HG02884 (cell line): Measurements from ENCODE around the gene OTUD4.
A peak's percentile ranks its signal among the peaks of the same experiment; 100 is the strongest.

ENCODE experiments used
- ATAC-seq: cut with Tn5 transposase; IDR thresholded peaks from one replicate; pipeline ENCODE4 v1.9.1; 2021; ENCODE audit warnings: mild to moderate bottlenecking, moderate library complexity; ENCODE audit not compliant: unreplicated experiment

OTUD4 gene

DNA sequence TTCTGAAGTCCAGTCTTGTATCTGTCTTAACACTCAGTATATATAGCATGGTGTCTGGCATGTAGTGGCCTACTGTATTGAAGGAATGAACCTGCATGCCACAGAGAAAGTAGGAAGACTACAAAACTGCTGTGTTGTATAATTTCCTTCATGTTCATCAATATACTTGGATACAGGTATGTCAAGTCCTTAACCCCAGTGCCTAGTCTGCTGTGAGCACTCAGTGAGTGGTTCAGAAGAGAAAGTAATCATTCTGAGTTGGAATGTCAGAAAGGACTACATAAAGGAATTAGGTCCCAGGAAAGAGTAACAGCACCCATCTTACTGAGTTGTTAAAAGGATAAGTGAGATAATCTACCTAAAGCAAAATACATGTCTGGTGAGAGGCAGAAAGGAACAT, 50.3 kb downstream of the OTUD4 start:
- ATAC-seq = no peak

- ATAC-seq = no peak
These were observed 55.0 kb downstream of the OTUD4 start for GRCh38 chr4:145125396-145125795.

DNA sequence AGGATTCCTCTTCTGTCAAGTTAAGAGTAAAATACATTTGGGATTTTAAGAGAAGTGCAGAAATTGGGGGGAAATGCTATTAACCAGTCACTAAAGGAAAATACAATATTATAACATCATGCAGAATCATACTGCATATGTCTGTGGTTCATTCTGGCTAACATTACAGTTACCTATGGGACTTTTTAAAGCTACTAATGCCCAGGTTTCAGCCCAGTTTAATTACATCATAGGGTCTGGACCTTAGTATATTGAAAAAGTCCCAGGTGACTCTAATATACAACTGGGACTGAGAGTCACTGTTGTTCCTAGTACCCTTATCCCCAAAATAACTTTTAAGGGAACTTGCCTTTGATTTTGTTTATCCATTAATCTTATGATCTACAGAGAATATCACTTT, 72.3 kb downstream of the OTUD4 start:
- no peak for ATAC-seq

- ATAC-seq = no peak
These were observed 73.3 kb downstream of the OTUD4 start for GRCh38 chr4:145107126-145107525.

DNA sequence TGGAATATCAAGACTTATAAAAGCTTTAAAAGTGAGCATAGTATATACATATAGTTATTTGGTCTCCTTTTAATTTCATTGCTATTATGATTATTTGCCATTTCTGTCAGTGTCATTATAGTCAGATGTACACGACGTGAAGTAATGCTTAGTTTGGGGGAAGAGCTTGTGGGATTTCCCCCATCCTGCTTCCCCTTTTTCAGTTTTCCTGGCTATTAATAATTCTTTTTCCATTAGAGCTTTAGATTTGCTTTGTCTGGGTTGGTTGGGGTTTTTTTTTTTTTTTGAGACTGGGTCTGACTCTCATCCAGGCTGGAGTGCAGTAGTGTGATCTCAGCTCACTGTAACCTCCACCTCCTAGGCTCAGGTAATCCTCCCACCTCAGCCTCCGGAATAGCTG, 76.9 kb downstream of the OTUD4 start:
- ATAC-seq = no peak

DNA sequence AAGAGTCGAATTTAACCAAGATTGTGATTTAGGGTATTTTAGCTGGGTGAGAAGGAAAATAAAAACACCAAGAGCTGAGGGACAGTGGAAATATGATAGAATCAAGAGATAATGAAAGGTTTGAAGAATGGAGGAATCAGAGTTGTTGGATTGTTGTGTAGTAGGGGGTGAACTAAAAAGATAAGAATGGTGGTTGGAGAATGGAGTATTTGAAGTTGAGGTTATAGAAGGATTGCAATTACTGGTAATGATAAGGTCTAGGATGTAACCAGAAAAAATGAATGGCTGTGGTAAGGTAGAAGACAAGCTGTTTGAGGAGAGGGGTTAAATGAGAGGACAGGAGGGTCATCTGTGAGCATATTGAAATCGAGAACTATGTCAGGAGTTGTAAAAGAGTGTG, 77.8 kb downstream of the OTUD4 start:
- ATAC-seq = no peak

DNA sequence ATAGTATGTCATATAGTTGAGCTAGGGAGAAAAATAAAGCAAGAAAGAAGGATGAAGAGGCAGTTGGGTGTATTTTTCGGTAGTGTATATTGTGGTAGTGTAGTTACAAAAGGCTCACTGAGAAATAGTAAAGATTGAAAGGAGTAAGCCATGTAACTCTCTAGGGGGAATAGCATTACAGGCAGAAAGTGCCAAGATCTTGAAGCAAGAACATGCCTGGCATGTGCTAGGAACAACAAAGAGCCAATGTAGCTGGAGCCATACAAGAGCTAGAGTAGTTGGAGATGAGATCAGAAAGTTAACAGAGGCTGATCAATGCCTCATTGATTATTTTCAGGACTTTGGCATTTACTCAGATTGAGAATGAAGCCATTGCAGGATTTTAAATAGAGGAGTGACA, 79.3 kb downstream of the OTUD4 start:
- ATAC-seq = no peak

GRCh38 chr4:145099653-145100052, 80.7 kb downstream of the OTUD4 start:
- ATAC-seq = no peak

- peak; percentile 17 for ATAC-seq
These were observed 81.7 kb downstream of the OTUD4 start for GRCh38 chr4:145098675-145099037.

GRCh38 chr4:145097821-145098674, 82.3 kb downstream of the OTUD4 start, which contains the start of the genes ABCE1 and ANAPC10:
Gene ABCE1 (plus strand): TSS chr4:145098311. CDS start chr4:145104413, 6,102 bp downstream.
Gene ANAPC10 (minus strand): TSS chr4:145098196. CDS start chr4:145096099, 2,097 bp downstream.
- ATAC-seq = peak; percentile 71

DNA sequence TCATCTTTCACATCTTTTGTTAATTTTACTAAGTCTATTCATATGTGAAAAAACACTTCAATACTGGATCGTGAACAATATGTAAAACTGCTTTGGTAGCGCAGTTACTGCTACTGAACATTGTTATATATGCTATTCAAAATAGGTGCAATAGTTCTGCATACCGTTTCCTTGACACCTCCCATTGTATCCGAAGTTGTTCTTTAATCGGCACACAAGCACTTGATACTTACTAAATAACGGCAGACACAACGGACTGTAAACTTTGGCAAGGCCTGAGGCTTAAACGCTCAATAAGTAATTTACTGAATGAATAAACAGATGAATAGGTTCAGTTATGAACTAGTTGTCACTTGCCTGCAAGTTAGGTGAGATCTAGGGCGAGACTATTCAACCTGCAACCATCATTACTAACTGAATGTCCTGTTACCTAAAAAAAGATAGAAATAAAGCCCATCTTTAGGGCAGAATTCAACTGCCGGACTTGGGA, 83.0 kb downstream of the OTUD4 start:
- ATAC-seq = peak; percentile 4

GRCh38 chr4:145093638-145094037, 86.8 kb downstream of the OTUD4 start:
- no peak for ATAC-seq

- ATAC-seq = no peak
These were observed 90.0 kb downstream of the OTUD4 start for GRCh38 chr4:145090380-145090779.

DNA sequence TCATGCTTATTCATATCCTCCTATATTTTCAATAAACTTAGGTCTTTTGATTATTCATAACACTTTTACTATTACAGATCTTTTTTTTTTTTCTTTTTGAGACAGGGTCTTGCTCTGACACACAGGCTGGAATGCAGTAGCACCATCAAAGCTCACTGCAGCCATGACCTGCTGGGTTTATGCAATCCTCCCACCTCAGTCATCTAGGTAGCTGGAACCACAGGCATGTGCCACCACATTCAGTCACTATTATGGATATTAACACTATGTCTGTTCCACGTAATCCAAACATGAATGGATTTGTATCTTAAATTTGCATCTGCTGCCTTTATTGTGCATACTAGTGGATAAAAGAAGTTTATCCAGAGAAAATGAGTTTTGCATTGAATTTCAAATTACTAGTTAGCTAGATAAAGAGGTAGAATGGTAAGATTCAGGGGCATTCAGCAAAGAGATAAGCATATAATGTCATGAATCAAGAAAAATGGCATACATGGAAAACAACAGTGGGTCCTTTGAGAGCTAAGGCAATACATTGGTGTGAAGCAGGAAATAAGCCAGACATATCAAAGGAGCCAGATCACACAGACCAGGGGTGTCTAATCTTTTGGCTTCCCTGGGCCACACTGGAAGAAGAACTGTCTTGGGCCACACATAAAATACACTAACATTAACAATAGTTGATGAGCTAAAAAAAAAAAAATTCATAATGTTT, 96.3 kb downstream of the OTUD4 start:
- no peak for ATAC-seq
